ENCODE data around the gene ITIH1.

GRCh38 chr3:52816199-52816598, 38.8 kb downstream of the ITIH1 start:
- TF ChIP-seq CTCF (IDR thresholded peaks at IDR 0.05; ENCODE audit: low read depth, low read length, poor library complexity, severe bottlenecking) (no peak), EZH2phosphoT487 (IDR thresholded peaks at IDR 0.05; ENCODE audit: borderline replicate concordance, low read length) (no peak)

Measured in DOHH2 (cell line).